Sigmoid colon (tissue), 4 donors: ENCODE data around the gene DIPK1C.

Experiments used
- POLR2A ChIP-seq, 2 donors: fragments of 450-650 bp; IDR thresholded peaks; one replicate each; pipeline ENCODE4 v1.6.1; 2016; ENCODE audit warnings: antibody characterized with exemption in 2 of 2, mild to moderate bottlenecking in 2 of 2, moderate library complexity in 2 of 2
- POLR2AphosphoS5 ChIP-seq, 4 donors: sonication (generic); formaldehyde crosslinking; IDR thresholded peaks; one replicate each; pipeline ENCODE4 v1.6.1; 2017; ENCODE audit warnings: antibody characterized with exemption in 4 of 4
- TF ChIP-seq, protein P1 (sequence below), 4 experiments: fragments of 450-650 bp in 3 of 4; fragments of 200-600 bp in 1 of 4; IDR thresholded peaks; one replicate each; pipeline ENCODE4 v1.5.1; 2016 to 2019; ENCODE audit warnings: antibody characterized with exemption in 4 of 4, mild to moderate bottlenecking in 3 of 4, moderate library complexity in 2 of 4

DNA sequence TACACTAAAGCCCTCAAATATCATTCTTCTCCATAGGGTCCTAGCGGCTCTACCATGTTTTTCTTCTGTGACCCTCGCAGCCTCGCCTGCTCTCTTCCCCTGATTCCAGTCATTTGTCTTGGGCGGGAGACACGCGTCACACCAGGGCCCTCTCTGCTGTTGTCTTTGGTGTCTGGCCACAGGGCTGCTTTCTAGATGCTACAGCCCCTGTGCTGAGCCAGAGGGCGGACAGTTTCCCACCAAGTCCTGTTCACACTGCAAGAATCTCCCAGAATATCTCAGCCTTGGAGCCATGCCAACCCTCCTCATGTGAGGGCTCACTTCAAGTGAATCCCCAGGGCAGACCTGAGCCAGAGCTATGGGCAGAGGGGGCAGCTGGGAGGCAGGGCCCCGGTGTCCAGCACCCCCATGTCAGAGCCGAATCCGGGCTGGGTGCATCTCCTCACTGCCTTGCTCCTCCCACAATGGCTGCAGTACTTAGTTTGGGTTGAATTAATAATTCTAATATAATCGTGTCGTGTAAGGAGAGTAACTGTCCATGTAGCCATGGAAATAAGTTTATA is 42.1 kb downstream of the DIPK1C start:
- TF ChIP-seq, protein P1, sequence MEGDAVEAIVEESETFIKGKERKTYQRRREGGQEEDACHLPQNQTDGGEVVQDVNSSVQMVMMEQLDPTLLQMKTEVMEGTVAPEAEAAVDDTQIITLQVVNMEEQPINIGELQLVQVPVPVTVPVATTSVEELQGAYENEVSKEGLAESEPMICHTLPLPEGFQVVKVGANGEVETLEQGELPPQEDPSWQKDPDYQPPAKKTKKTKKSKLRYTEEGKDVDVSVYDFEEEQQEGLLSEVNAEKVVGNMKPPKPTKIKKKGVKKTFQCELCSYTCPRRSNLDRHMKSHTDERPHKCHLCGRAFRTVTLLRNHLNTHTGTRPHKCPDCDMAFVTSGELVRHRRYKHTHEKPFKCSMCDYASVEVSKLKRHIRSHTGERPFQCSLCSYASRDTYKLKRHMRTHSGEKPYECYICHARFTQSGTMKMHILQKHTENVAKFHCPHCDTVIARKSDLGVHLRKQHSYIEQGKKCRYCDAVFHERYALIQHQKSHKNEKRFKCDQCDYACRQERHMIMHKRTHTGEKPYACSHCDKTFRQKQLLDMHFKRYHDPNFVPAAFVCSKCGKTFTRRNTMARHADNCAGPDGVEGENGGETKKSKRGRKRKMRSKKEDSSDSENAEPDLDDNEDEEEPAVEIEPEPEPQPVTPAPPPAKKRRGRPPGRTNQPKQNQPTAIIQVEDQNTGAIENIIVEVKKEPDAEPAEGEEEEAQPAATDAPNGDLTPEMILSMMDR (IDR thresholded peaks at IDR 0.05), result no peak
- TF ChIP-seq POLR2A (IDR thresholded peaks at IDR 0.05) (no peak), POLR2AphosphoS5 (IDR thresholded peaks at IDR 0.05) (no peak)
